Erythroblast (primary cell): Measurements from ENCODE around the gene IPPK.

Source experiments
- GATA1 ChIP-seq: IDR thresholded peaks from 2 replicates; pipeline ENCODE4 v1.6.1; 2011; ENCODE audit warnings: low read depth, mild to moderate bottlenecking, control low read depth, low read length, moderate library complexity
- POLR2A ChIP-seq: IDR thresholded peaks from 2 replicates; pipeline ENCODE4 v1.6.1; 2011; ENCODE audit warnings: mild to moderate bottlenecking, low read length

DNA sequence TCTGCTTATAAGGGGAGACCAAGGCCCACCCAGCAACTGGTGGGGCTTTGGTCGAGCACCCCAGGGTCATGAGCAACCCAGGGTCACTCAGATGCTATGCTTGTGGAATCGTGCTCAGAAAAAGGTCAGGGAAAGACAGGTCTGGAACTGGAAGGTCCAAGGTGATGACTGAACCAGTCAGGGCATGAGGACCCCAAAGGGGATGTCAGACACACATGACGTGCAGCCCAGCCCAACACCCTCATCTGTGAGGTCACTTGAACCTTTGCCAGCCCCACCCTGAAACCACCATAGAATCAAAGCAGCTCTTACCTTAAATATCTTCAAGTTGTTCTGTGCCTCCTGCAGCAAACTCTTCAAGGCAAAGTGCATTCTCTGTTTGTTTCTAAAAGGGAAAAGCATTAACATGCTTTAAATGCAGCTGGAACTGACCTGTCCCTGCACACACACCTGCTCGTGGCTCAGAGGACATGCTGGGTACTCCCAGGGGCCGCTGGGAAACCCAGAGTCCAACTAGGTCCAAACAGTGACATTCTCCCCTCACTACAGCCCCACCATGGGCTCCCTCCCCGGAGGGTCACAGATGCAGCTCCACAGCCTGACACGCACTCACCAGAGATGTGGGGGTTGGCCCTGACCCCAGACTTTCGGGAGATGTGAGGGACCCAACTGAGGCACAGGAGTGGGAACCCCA lies 29.4 kb downstream of the IPPK start:
- TF ChIP-seq POLR2A, result no peak
- TF ChIP-seq GATA1, result no peak
